HPDE6-E6E7 (cell line): ENCODE results near the gene FAM229A.

Experiments
- DNase-seq: peaks from one replicate; pipeline ENCODE4 v3.0.0; 2011; ENCODE audit warnings: missing footprints; ENCODE audit errors: extremely low spot score

The FAM229A gene

GRCh38 chr1:32331549-32331948 lies 30.7 kb downstream of the FAM229A start:
- DNase-seq: no peak

DNA sequence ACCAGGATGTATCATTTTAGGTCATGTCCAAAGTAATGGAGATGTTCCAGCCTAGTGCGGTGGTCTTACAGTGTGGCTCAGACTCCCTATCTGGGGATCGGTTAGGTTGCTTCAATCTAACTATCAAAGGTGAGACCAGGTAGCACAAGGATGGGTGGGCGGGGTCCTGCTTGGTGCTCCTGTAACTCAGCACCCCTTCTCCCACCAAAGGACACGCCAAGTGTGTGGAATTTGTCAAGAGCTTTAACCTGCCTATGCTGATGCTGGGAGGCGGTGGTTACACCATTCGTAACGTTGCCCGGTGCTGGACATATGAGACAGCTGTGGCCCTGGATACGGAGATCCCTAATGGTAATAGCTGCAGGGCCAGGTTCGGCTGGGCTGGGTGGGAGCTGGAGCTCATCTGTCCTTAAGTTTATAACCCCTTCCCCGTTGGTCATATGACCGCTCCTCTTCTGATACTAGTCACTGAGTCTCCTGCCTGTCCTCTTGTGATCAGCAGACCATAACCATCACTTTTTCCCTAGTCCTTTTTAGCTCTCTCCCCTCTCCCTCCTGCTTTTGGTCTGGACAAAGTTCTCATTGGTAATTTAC lies 31.6 kb downstream of the FAM229A start:
- DNase-seq: no peak

DNA sequence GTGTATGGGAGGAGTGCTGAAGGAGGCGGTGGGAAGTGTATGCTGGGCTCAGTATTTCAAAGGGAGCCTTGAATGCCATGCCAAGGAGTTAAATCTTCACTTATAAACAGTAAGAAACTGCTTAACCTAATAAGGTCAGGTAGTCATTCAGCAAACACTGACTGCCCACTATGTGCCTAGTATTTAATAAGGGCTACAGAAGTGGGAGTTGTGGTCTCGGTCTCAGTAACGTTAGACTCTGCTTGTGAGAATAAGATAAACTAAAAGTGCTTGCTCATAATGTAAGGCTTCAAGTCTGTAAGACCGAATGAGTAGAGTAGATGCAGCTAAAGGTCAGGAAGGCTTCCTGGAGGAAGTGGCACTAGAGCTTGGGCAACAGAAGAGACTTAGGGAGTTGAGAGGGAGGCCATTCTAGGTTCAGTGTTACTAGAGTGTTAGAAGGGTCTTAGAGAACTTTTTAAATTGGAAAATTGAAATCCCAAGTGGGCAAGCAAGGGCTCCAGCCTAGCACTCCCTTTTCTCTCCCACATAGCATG lies 32.3 kb downstream of the FAM229A start:
- DNase-seq: no peak

DNA sequence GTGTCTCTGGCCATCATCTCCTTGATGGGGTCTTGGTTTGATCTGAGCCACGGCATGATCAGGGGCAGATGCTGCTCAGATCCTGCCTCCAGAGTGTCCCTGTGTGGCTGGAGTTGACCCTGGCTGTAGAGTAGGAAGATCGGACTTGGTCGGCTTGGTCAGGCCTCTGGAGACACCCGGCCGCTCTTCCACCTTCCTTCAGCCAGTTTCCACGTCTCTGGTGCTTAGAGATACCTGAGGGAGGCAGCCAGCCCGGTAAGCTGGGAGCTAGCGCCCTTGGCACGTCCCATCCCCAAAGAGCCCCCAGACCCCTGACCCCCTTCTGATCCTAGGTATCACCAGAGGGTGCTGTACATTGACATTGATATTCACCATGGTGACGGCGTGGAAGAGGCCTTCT lies 35.1 kb downstream of the FAM229A start:
- no peak for DNase-seq

DNA sequence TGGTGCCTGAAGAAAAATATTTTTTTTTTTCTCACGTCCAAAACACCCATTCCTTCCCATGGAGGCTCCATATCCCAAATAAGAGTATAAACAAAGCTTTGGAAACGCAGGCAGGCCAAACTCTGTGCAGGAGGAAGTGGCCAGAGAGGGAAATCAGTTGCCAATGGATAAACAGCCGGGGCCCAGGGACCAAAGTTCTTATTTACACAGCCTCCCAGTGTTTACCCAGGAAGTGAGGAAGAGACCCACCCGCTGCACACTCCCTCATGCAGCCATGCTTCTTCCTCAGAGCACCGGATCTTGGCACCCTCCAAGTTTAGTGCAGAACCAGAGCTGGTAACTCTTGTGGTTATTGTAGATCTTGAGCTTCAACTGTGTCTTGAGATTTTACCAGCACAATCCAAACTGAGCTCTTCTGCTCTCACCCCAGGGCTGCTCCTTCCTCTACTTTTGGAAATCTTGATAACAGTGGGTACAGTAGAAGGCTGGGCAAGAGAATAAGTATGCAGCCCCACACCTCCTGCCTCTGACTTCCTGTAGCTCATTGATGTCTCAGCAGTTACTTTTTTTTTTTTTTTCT lies 40.5 kb downstream of the FAM229A start:
- DNase-seq: no peak

DNA sequence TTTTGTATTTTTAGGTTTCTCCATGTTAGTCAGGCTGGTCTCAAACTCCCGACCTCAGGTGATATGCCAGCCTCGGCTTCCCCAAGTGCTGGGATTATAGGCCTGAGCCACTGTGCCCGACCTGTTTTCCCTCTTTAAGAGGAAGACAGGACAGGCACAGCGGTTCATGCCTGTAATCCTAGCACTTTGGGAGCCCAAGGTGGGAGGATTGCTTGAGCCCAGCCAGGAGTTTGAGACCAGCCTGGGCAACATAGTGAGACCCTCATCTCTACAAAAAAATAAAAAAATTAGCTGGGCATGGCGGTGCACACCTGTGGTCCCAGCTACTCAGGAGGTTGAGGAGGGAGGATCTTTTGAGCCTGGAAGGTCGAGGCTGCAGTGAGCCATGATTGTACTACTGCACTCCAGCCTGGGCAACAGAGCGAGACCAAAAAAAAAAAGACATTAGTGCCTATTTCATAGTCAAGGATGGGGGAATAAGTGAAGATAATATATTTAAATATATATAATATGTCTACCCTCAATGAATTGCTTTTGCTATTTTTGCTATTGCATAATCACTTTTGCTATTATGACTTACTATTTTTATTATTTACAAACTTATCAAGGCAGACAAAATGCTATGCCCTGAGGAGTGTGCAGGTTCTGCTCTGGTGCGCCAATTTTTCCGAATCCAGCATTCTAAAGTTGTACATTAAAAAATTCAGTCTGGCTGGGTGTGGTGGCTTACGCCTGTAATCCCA lies 44.0 kb downstream of the FAM229A start:
- DNase-seq: no peak

GRCh38 chr1:32316903-32317277 lies 45.4 kb downstream of the FAM229A start:
- no peak for DNase-seq

DNA sequence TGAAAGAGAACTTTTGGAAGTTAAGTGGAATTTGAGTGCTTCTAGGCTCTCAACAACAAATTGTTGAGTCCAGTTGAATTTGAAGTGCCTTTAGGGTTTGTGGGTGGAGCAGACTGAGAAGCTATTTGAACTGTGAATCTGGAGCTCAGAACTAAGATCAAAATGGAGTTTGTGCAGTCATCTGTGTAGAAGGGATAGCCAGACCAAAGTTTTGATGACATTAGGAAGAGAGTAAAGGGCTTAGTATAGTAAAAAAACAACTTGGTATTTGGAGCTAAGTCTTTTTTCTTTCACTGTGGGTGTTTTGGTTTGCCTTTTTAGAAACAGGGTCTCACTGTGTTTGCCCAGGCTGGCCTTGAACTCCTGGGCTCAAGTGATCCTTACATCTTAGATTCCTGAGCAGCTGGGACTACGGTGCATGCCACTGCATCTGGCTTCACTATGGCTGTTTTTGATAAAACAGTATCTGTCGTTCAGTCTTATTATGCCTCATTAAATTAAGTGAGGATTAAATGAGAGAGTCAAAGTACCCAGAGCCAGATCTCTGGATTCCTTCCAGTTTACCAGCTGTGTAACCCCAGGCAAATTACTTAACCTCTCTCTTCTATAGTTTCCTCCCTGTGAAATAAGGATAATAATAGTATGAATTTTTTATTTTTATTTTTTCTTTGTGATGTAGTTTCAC lies 50.4 kb downstream of the FAM229A start:
- DNase-seq: no peak
